ENCODE measurements around the gene LRRK1. TPM values are rescaled to one million over a fixed set of nuclear protein-coding genes. Genes with fewer than 3 reads are reported as not detected.

LRRK1 gene
- total and polyA plus RNA-seq, 2 of the 4 experiments (the other 2 are of a cell fraction) = 3.0 to 5.8 TPM

- POLR2A ChIA-PET (ENCODE audit: unreplicated experiment) = no interaction called here
- no CpG with 5 or more reads among the region's 14 CpGs for WGBS, 2 experiments (ENCODE audit: extremely low coverage in 2 of 2, insufficient read length in 1 of 2)
- Histone ChIP-seq H3K79me1 (ENCODE audit: low read depth in 1 of 2, low read length in 2 of 2) (no peaks in the 10 kb centered on the region), H2AFZ (replicated peaks; ENCODE audit: low read length, poor library complexity) (peak overlapping the region; percentile 92), H4K5ac (ENCODE audit: low read depth, low read length) (peak overlapping the region; percentile 35), H2BK15ac (ENCODE audit: low read depth, low read length) (no peak overlapping the region), H3K9ac (ENCODE audit: low read depth, low read length) (no peak overlapping the region), H4K91ac (ENCODE audit: insufficient read depth, low read depth, low read length) (peak overlapping the region; percentile 45; the same call in 1 of the 2 replicates), H4K8ac (ENCODE audit: low read depth in 2 of 2, low read length in 2 of 2) (peak overlapping the region; percentile 93 to 96), H3K36me3 (ENCODE audit: control insufficient read depth, insufficient read depth, low read length) (no peaks in the 10 kb centered on the region), H3K9me1 (ENCODE audit: insufficient read depth, low read length) (peaks cover 7% of the 10 kb centered on the region), H3K27me3 (ENCODE audit: control insufficient read depth, insufficient read depth, low read length) (no peaks in the 10 kb centered on the region), H2BK20ac (ENCODE audit: low read depth, low read length) (no peak overlapping the region), H3K14ac (replicated peaks; ENCODE audit: low read depth, low read length) (peak overlapping the region; percentile 3; the same call in 1 of the 2 replicates), H3K9me3 (ENCODE audit: control insufficient read depth, insufficient read depth, low read length) (no peaks in the 10 kb centered on the region), H3K4me2 (ENCODE audit: low read depth, low read length) (peak overlapping the region; percentile 40), H2BK5ac (ENCODE audit: low read depth, low read length, poor library complexity, severe bottlenecking) (no peak overlapping the region), H3K27ac (ENCODE audit: insufficient read depth, low read length) (peak overlapping the region; percentile 53; the same call in 1 of the 2 replicates), H2BK120ac (ENCODE audit: low read depth, low read length) (peak overlapping the region; percentile 12; the same call in 1 of the 2 replicates), H3K4me3 (ENCODE audit: insufficient read depth, low read depth, low read length) (peak overlapping the region; percentile 15; the same call in 1 of the 2 replicates), H3K4ac (ENCODE audit: low read depth, low read length) (peak overlapping the region; percentile 68), H4K20me1 (ENCODE audit: insufficient read depth, low read length) (no peaks in the 10 kb centered on the region), H3K4me1 (ENCODE audit: control insufficient read depth, insufficient read depth, low read length) (peaks cover 5% of the 10 kb centered on the region), H3K18ac (ENCODE audit: low read depth, low read length) (peak overlapping the region; percentile 12; the same call in 1 of the 2 replicates), H2AK5ac (ENCODE audit: low read depth, low read length) (peak overlapping the region; percentile 61; the same call in 1 of the 2 replicates), H2AK9ac (replicated peaks; ENCODE audit: low read depth, low read length, poor library complexity) (no peak overlapping the region), H3K23ac (ENCODE audit: low read depth, low read length) (no peak overlapping the region), H3K56ac (ENCODE audit: extremely low read depth, insufficient read depth, low read length) (no peak overlapping the region)
- in situ Hi-C loops (cut with MboI; ENCODE audit: low sequenced_read_pairs) (loop anchor here (25.0 kb wide), 1 partner anchor 360 kb away; the partner anchor contains the start of gene CHSY1), dilution Hi-C loops (cut with HindIII; ENCODE audit: low sequenced_read_pairs, unreplicated experiment) (no loop called here), intact Hi-C loops (cut with micrococcal nuclease) (no loop called here)
- TF ChIP-seq CEBPB (IDR thresholded peaks at IDR 0.05; ENCODE audit: low read depth, low read length) (no peak), MXI1 (IDR thresholded peaks at IDR 0.05; ENCODE audit: borderline replicate concordance, low read depth, low read length) (no peak), CHD1 (IDR thresholded peaks at IDR 0.05; ENCODE audit: low read depth, low read length) (no peak), ELK1 (IDR thresholded peaks at IDR 0.05; ENCODE audit: borderline replicate concordance, low read depth, low read length) (no peak), SMC3 (IDR thresholded peaks at IDR 0.05; ENCODE audit: low read depth, low read length) (no peak), BHLHE40 (IDR thresholded peaks at IDR 0.05; ENCODE audit: low read depth, low read length) (no peak), MAZ (IDR thresholded peaks at IDR 0.05; ENCODE audit: borderline replicate concordance, low read depth, low read length) (no peak), USF2 (IDR thresholded peaks at IDR 0.05; ENCODE audit: low read depth, low read length) (no peak), FOS (IDR thresholded peaks at IDR 0.05; ENCODE audit: low read depth, low read length) (no peak), NFE2L2 (IDR thresholded peaks at IDR 0.05; ENCODE audit: low read depth, low read length) (no peak), CTCF (conservative IDR thresholded peaks at IDR 0.05; ENCODE audit: low read depth, low read length) (no peak), RAD21 (IDR thresholded peaks at IDR 0.05; ENCODE audit: low read length) (no peak), MAFK (IDR thresholded peaks at IDR 0.05; ENCODE audit: low read depth, low read length) (no peak)
- CTCF ChIA-PET = interaction anchor here (0.7 to 1.3 kb wide), 3 partner anchors 17 to 357 kb away, joined by 3 read pairs; no protein-coding TSS in a partner anchor
- ATAC-seq (ENCODE audit: low read depth) (no peak; the same call in 1 of the 2 replicates), DNase-seq (no peak)
- no TSS peak for BruUV-seq (replicated peaks)
Observed at GRCh38 chr15:100901702-100902435, 17.3 kb upstream of the LRRK1 start.
